Measurements from ENCODE around the gene MED13L.

The MED13L gene

GRCh38 chr12:116276652-116277466, 634 bp downstream of the MED13L start:
- DNase-seq, result peak; percentile 64

DNA sequence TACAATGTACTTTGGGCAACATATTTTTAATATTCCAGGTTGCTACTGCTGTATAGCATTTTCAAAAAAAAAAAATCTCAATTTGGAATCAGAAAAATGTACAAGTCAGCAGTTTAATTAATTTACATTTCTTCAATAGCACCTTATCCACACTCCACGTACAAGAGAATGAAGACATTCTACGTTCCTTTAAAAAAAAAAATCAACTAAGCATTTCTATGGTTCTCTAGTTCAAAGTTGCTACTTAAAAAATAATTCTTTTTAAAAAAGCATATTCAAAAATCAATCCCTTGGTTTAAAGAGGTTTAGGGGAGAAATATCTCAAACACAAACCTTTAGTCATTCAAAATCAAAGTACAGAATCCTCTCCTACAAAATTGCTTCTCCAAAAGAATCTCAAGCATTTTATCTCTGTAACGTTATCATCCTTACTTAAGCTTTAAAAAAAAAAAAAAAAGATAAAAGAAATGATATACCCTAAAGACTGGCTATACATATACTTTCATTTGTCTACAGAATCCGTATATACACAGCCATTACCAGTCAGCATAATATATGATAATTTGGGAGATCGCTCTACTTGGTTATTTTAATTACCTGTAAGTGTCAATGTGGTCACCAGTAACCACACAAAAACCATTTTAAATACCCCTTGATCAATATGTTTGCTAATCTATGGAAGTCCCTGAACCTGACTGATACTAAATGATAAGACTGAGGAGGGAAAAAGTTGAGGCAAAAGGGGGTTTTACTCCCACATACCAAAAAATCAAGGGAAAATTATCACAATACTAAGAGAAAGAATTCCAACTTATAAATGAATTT, 2.7 kb downstream of the MED13L start:
- no peak for DNase-seq

DNA sequence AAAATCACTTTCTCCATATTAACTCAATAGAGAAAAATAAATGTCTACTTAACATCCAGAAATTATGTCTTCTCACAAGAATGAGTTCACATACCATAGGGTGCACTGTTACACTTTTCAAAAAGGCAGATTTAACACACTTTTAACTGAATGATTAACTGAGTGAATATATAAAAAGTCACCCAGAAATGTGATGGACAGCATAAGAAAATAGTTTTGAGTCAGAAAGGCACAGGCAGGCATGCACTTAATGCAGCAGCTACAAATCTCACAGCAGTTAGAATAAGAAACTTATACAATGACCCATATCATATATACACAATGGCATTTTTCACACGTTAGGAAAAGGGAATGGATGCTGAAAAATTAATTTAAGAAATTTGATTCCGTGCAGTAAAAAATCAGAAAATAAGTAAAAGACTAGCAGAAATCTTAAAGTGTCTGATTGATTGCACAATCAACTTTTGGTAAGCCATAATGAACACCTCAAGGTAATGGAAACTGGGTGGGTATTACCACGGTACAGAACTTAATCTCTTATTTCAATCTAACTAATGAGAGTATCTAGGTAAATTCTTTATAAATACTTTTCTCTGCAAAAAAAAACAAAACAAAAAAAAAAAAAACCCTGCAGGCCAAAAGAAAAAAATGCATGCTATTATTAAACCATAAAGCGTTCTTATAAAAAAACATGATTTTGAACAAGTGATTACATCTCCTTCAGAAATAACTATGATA, 3.5 kb downstream of the MED13L start:
- no peak for DNase-seq

DNA sequence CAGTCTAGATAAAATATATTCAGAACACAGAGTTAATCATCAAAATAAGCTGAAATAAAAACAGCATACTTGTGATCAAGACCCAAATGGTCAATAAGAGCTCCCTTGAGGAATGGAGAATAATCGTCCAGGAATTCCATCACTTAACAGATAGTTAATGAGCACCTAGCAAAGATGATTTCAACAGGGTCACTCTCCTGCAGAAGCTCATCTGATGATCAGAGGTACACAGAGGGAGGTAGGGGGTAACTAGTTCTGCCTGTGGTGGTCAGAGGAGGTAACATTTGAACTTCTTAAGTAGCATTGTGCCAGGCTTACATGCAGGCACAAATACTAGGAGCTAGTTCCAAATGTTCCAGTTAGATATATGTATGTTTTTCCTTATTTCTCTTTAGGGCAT, 9.5 kb downstream of the MED13L start:
- DNase-seq, result no peak

DNA sequence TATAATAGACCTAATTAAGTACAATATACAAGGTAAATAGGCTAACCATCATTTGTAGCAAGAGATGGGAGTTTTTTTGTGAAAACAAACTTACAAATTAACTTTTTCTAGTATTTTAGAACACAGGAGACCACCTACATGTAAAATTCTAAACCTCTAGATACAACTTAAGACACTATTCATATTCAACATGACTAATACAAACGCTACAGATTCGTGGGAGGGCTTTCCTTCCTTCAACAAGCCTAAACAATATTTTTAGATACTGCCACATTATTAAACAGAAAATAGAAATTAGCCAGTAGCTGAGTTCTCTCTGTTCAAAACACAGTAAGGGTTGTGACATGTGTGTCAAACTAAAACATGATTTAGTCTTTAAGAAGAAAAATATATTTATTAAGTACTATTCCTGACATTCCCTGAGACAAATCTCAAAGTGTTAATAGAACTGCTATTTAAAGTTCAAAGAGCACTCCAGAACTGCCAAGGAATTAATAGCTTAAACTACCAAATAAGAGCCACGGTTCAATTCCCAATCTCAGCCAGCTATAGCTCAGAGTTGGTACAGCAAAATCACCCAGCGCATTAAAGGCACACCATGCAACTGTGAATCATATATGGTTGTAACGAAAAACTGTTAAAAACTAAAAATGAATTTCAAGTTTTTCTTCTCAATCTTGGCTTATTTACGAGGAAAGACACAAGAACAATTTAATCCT, 10.7 kb downstream of the MED13L start:
- DNase-seq, result no peak

- no peak for DNase-seq
Measured at GRCh38 chr12:116266168-116266601, 11.3 kb downstream of the MED13L start.

GRCh38 chr12:116265351-116266147, 11.9 kb downstream of the MED13L start:
- DNase-seq, result no peak

GRCh38 chr12:116264525-116265070, 12.9 kb downstream of the MED13L start:
- DNase-seq, result no peak

- no peak for DNase-seq
Measured at GRCh38 chr12:116263844-116264243, 13.6 kb downstream of the MED13L start.

DNA sequence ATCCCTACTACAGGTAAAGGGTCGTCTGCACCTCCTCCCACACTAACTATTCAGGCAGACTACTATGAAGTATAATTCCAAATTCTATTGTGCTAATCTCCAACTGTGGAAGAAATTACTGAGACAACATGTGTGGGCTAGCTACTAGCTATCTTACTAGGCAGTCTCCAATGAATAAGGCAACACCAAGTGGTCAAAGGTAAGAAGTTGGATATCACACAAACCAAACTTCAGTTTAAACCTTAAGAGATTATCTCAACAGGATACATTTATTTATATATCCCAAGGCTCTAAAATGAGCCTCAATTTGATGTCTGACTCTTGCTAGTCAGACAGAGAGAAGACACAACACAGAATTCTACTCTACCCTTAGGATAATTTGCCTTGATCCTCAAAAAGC, 14.1 kb downstream of the MED13L start:
- no peak for DNase-seq

DNA sequence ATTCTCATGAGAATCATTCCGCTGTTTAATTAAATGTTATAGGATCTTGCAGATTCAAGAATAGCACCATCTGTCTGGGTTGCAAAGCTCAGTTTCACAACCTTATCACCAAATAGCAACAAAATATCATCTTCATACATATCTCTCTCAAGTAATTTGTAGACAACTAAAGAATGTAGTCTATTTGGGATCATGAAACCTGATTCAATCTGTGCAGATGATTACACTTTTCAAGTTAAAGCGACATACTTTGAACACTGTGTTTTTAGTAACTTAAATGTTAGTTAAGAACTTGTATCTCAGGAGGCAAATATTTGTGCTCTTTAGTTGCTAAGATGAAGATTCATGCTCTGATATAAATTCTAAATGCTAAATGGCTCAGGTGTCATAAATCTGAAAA, 14.8 kb downstream of the MED13L start:
- no peak for DNase-seq

DNA sequence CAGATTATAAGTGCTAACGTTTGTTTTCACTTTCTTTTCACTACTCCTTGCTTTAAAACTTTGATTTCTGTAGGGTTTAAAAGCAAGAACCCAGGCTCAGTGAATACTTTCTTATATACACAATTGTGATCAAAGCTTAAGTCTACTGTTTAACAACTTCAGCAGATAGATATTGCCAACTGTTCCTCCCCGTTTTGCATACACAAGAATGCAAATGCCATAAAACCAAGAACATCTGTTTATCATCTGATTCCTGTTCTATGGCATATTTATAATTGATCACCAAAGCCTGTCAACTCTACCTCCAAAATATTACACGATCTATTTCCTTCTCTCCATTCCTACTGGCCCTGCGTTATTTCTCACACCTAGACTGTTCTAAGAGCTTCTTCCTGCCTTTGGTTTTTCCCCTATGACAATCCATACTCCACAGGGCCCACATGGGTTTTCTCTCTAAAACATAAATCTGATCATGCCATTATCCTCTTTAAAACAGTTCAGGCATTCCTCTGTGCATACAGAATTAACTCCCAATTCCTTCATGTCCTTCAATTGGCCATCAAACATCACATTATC, 15.9 kb downstream of the MED13L start:
- no peak for DNase-seq

DNA sequence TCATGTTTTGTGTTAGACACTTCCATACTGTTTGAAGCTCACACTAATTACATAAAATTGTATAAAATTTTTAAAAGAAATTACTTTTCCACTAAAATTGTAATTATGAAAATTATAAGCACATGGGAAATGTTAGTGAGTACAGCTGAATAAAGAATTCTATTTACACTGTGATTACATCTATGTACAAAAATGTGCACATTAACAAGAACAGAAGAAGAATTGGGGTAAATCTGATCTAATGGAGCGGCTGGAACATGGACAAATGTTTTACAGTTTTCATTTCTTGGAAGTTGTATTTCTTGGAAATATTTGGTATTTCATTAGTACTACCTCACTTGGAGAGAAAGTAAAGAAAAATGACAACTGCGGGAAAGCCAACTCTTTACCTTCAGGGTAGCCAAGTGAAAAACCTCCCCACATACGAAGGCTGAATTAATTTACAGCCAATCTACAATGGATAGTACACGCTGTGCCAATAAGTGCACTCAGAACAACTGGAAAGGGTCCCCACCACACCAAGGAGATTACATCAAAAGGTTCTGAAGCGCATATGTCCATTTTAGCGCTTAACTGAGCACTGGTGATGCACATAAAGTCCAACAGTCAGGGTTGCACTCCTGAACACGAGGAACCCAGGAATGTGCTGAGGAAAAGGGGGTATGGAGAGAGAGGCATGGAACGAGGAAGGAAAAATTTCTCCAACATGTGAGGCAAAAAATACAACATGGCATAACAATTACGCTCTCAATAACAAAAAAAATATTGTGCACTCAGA, 17.5 kb downstream of the MED13L start:
- no peak for DNase-seq

GRCh38 chr12:116257826-116258225, 19.7 kb downstream of the MED13L start:
- no peak for DNase-seq

DNA sequence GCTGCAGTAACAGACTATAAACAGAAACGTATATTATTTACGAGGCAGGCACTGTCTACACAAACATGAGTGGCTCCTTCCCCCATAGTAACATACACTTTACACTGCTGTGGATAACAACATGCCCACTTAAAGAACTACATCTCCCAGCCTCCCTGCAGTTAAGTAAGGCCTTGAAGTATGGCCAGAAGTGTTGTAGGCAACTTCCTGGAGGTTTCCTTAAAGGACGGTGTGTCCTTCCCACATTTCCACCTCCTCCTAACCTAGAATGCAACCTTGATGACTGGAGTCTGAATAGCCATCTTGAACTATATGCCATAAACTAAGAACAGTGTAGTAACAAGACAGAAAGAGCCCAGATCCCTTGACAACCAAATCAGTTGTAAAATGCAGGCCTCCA, 20.3 kb downstream of the MED13L start:
- DNase-seq, result no peak

GRCh38 chr12:116249938-116250337, 27.6 kb downstream of the MED13L start:
- no peak for DNase-seq

DNA sequence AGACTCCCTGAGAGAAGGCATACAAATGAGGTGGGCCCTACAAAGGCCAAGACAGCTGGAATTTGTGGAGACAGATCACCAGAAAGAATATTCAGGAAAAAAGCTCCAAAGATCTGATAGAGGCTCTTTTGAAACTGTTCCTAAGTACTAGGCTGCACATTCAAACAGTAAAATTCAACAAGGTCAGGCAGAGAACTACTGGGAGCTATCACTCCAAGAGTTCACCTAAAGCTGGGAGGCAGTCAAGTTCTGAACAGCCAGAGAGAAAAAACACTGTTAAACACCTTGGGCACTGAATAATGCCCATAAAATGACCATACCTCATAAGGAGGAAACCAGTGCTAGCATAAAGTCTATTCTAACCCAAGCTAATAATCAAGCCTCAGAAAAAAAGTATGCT, 28.6 kb downstream of the MED13L start:
- DNase-seq, result no peak

DNA sequence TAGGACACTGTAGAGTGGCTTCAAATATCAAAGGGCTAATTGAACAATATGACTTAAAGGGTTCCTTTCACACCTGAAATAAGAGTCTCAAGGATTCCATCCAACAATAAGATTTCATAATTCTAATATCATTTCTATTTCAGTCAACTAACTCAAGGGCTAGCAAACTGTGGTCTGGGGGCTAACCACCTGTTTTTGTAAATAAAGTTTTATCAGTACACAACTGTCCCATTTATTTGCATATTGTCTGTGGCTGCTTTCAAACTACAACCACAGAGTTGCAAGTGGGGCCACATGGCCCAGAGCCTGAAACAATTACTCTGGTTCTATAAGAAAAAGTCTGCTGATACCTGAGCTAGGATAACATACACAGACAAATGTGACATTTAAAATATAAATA, 29.1 kb downstream of the MED13L start:
- DNase-seq, result no peak

DNA sequence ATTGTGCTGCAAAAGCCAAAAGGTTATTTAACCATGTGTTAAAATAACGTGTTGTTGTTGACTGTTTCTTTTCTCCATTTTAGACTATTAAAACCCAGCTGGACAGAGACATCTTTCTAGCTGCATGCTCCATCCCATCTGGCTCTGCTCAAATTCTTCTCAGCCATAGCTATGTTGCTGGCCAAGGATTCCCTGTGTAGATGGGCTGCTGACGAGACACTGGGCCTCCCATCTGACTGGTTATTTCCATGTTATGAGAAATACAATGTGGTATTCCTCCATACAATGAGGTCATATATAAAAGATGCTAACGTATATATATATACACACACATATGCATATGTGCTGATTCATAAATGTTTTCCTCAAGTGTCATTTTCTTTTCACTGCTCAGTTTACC, 30.1 kb downstream of the MED13L start:
- no peak for DNase-seq

GRCh38 chr12:116246490-116247179, 30.9 kb downstream of the MED13L start:
- no peak for DNase-seq
